Mesothelial cell of epicardium (in vitro differentiated cells): Measurements from ENCODE around the gene NEUROG2. TPM values are rescaled to one million over a fixed set of nuclear protein-coding genes. Genes with fewer than 3 reads are reported as not detected.
"Not testable (repeated sequence)": the region's sequence is repeated elsewhere in the genome, so short reads cannot be mapped to it uniquely, and the experiment has no call there.

Experiments used
- DNase-seq, 2 experiments: peaks; one replicate each; pipeline ENCODE4 v3.0.0; 2021; ENCODE audit warnings: low spot score in 2 of 2; ENCODE audit not compliant: unreplicated experiment in 2 of 2
- H3K27ac Mint-ChIP-seq: 2 replicates; pipeline ENCODE4 v1.8.0; 2021; ENCODE audit warnings: mixed read lengths
- H3K27me3 Mint-ChIP-seq: 2 replicates; pipeline ENCODE4 v1.8.0; 2021; ENCODE audit warnings: low read depth, mixed read lengths
- H3K36me3 Mint-ChIP-seq: 2 replicates; pipeline ENCODE4 v1.8.0; 2021; ENCODE audit warnings: mixed read lengths
- H3K4me1 Mint-ChIP-seq: 2 replicates; pipeline ENCODE4 v1.8.0; 2021; ENCODE audit warnings: mixed read lengths
- H3K4me3 Mint-ChIP-seq: 2 replicates; pipeline ENCODE4 v1.8.0; 2021; ENCODE audit warnings: mild to moderate bottlenecking, moderate library complexity, mixed read lengths
- H3K9me3 Mint-ChIP-seq: 2 replicates; pipeline ENCODE4 v1.8.0; 2021; ENCODE audit warnings: mixed read lengths
- total RNA-seq: library from RNA; stranded (reverse); gene quantifications from 3 replicates; pipeline ENCODE4 v1.2.1, GENCODE V29; 2021
- TF ChIP-seq, protein P1 (sequence below): fragments of 200-600 bp; sonication (generic); IDR thresholded peaks from one replicate; pipeline ENCODE4 v1.5.0; 2021; ENCODE audit warnings: antibody characterized with exemption; ENCODE audit not compliant: unreplicated experiment

Gene NEUROG2
- total RNA-seq, 1 donor from 2014 or later = not detected

DNA sequence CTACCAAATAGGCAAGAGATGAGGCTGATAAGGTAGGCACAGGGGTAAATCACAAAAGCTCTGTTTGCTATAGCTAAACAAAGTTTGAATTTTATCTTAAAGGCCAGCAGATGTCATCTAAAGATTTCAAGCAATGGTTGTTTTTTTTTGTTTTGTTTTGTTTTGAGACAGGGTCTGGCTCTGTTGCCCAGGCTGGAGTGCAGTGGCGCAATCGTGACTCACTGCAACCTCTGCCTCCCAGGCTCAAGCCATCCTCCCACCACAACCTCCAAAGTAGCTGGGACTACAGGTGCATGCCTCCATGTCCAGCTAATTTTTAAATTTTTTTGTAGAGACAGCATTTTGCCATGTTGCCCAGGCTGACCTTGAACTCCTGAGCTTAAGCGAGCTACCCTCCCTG is 43.1 kb upstream of the NEUROG2 start:
- H3K27me3 Mint-ChIP-seq = no peaks in the 10 kb centered on the region
- no peak overlapping the region for H3K27ac Mint-ChIP-seq
- H3K36me3 Mint-ChIP-seq = peaks cover 2% of the 10 kb centered on the region
- no peaks in the 10 kb centered on the region for H3K4me1 Mint-ChIP-seq
- no peaks in the 10 kb centered on the region for H3K9me3 Mint-ChIP-seq
- TF ChIP-seq, protein P1, sequence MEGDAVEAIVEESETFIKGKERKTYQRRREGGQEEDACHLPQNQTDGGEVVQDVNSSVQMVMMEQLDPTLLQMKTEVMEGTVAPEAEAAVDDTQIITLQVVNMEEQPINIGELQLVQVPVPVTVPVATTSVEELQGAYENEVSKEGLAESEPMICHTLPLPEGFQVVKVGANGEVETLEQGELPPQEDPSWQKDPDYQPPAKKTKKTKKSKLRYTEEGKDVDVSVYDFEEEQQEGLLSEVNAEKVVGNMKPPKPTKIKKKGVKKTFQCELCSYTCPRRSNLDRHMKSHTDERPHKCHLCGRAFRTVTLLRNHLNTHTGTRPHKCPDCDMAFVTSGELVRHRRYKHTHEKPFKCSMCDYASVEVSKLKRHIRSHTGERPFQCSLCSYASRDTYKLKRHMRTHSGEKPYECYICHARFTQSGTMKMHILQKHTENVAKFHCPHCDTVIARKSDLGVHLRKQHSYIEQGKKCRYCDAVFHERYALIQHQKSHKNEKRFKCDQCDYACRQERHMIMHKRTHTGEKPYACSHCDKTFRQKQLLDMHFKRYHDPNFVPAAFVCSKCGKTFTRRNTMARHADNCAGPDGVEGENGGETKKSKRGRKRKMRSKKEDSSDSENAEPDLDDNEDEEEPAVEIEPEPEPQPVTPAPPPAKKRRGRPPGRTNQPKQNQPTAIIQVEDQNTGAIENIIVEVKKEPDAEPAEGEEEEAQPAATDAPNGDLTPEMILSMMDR = no peak
- DNase-seq = no peak
- no peak overlapping the region for H3K4me3 Mint-ChIP-seq

DNA sequence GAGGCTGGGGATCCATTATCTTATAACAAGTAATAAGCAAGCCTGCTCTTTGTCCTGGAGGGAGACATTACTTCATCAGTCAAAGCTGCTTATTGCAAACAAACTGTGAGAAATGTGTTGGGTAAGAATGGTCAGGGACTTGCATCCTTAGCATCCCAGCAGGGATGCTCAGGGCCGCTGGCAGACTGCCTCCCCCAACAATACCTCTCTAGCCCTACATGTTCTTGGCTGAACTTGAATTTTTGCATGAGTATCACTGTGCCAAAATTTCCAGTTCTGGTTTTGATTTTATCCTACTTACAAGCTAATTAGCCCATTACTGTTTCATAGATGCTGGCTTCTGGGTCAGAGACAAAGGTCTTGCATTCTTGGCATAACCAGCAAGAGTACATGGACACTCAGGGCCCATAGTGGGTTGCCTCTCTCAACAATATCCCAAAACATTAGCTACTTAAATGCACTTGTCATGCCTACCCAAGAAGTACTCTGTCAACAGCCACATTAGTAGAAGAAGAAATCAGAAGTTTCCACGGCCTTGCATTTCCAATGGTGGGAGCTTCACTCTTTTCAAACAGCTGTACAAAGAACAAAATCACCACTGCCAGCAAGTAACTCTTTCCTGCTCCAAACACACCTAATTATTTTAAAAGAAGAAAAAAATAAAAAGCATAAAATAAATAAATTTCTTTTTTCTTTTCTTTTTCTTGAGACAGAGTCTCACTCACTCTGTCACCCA is 41.9 kb upstream of the NEUROG2 start:
- Mint-ChIP-seq H3K36me3 (peaks cover 2% of the 10 kb centered on the region), H3K4me3 (no peak overlapping the region), H3K27me3 (no peaks in the 10 kb centered on the region), H3K27ac (no peak overlapping the region), H3K4me1 (no peaks in the 10 kb centered on the region), H3K9me3 (no peaks in the 10 kb centered on the region)
- TF ChIP-seq, protein P1 = no peak
- no peak for DNase-seq

DNA sequence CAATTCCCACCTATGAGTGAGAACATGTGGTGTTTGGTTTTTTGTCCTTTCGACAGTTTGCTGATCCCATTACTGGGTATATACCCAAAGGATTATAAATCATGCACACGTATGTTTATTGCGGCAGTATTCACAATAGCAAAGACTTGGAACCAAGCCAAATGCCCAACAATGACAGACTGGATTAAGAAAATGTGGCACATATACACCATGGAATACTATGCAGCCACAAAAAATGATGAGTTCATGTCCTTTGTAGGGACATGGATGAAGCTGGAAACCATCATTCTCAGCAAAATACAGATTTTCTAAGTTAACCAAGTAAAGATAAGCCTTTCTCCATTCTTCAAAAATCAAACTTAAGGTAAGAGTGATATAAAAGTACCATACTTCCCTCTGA is 38.3 kb upstream of the NEUROG2 start:
- not testable (repeated sequence) for H3K27me3 Mint-ChIP-seq, H3K4me1 Mint-ChIP-seq, H3K36me3 Mint-ChIP-seq, H3K9me3 Mint-ChIP-seq, H3K27ac Mint-ChIP-seq, H3K4me3 Mint-ChIP-seq, DNase-seq

DNA sequence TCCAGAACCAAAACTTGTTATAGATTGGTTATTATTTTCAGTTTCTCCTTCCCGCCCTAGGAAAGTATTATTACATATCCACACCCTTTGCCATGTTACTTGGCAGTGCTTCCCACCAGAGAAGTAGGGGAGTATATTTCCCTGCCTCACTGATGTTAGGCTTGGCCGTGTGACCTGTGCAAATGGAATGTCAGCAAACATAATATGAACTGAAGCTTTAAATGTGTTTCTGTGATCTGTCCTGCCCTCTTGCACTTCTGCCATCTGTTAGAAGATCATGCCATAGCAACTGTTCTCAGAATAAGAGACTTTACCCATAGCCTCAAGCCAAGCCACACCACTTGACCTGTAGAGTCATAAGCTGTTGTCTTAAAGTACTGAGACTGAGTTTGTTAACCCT is 36.7 kb upstream of the NEUROG2 start:
- Mint-ChIP-seq H3K36me3 (peaks cover 2% of the 10 kb centered on the region), H3K4me3 (no peak overlapping the region), H3K27me3 (no peaks in the 10 kb centered on the region), H3K4me1 (no peaks in the 10 kb centered on the region), H3K27ac (no peak overlapping the region), H3K9me3 (no peaks in the 10 kb centered on the region)
- no peak for DNase-seq
- TF ChIP-seq, protein P1 = no peak

DNA sequence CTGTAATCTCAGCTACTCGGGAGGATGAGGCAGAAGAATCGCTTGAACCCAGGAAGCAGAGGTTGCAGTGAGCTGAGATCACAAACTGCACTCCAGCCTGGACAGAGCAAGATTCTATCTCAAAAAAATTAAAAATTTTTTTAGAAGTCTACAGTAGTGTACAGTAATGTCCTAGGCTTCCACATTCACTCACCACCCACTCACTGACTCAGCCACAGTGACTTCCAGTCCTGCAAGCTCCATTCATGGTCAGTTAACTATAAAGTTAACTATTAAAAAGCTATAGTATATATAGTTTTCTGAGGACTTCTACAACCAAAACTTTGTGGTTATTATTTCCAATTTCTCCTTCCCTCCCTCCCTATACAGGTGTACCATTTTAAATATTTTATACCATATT is 34.7 kb upstream of the NEUROG2 start:
- Mint-ChIP-seq H3K27me3 (no peaks in the 10 kb centered on the region), H3K27ac (no peak overlapping the region), H3K4me1 (no peaks in the 10 kb centered on the region), H3K9me3 (no peaks in the 10 kb centered on the region), H3K36me3 (peaks cover 2% of the 10 kb centered on the region), H3K4me3 (no peak overlapping the region)
- TF ChIP-seq, protein P1 = no peak
- DNase-seq = no peak

DNA sequence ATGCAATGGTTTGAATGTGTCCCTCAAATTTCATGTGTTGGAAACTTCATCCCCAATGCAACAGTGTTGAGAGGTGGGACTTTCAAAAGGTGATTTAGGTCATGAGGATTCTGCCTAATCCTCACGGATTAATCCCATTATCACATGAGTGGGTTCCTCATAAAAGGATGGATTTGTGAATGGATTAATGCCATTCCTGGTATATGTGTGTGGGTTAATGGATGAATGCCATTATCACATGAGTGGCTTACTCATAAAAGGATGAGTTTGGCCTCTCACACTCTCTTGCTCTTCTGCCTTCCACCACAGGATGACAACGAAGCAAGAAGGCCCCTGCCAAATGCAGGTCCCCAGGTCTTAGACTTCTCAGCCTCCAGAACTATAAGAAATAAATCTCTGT is 30.5 kb upstream of the NEUROG2 start:
- no peak overlapping the region for H3K4me3 Mint-ChIP-seq
- H3K4me1 Mint-ChIP-seq = no peaks in the 10 kb centered on the region
- H3K27ac Mint-ChIP-seq = no peak overlapping the region
- no peak for DNase-seq
- H3K27me3 Mint-ChIP-seq = no peaks in the 10 kb centered on the region
- H3K9me3 Mint-ChIP-seq = no peaks in the 10 kb centered on the region
- peaks cover 2% of the 10 kb centered on the region for H3K36me3 Mint-ChIP-seq
- TF ChIP-seq, protein P1 = no peak
